Heart right ventricle (tissue), 16 donors: ENCODE measurements around the gene OR4L1. TPM values are rescaled to one million over a fixed set of nuclear protein-coding genes. Genes with fewer than 3 reads are reported as not detected.
"Not testable (repeated sequence)": the region's sequence is repeated elsewhere in the genome, so short reads cannot be mapped to it uniquely, and the experiment has no call there.

Experiments
- ATAC-seq, 8 donors: fragments of 200-7000 bp; cut with Tn5 transposase; one replicate each; pipeline ENCODE4 v1.9.1; 2020; ENCODE audit warnings: mild to moderate bottlenecking in 8 of 8, moderate library complexity in 8 of 8, moderate number of reproducible peaks in 1 of 8
- DNase-seq, 2 donors: peaks; one replicate each; pipeline ENCODE4 v3.0.0-alpha.2; 2020
- H3K27ac ChIP-seq, 10 donors: fragments of 200-600 bp; sonication (generic) in 2 of 10; one replicate each; pipeline versions ENCODE4 v1.5.0 to v1.8.0; 2020 to 2022; ENCODE audit warnings: mild to moderate bottlenecking in 3 of 10
- H3K27me3 ChIP-seq, 7 donors: fragments of 200-600 bp; one replicate each; pipeline ENCODE4 v1.8.0; 2021 to 2022; ENCODE audit warnings: mild to moderate bottlenecking in 2 of 7
- H3K36me3 ChIP-seq, 9 donors: fragments of 200-600 bp; sonication (generic) in 1 of 9; one replicate each; pipeline versions ENCODE4 v1.5.0 to v1.8.0; 2020 to 2022; ENCODE audit warnings: mild to moderate bottlenecking in 2 of 9
- H3K4me1 ChIP-seq, 9 donors: fragments of 200-600 bp; sonication (generic) in 1 of 9; one replicate each; pipeline versions ENCODE4 v1.5.0 to v1.8.0; 2020 to 2022; ENCODE audit warnings: mild to moderate bottlenecking in 4 of 9
- H3K4me3 ChIP-seq, 10 donors: fragments of 200-600 bp; sonication (generic) in 2 of 10; one replicate each; pipeline versions ENCODE4 v1.5.0 to v1.8.0; 2020 to 2022; ENCODE audit warnings: mild to moderate bottlenecking in 7 of 10, moderate library complexity in 2 of 10
- H3K9me3 ChIP-seq, 11 donors: fragments of 200-600 bp in 10 of 11; sonication (generic) in 2 of 11; one replicate each; pipeline versions ENCODE4 v1.5.0 to v1.8.0; 2013 to 2022; ENCODE audit warnings: mild to moderate bottlenecking in 2 of 11, control low read depth in 1 of 11, moderate library complexity in 1 of 11
- CTCF ChIP-seq, 9 donors: fragments of 200-600 bp; sonication (generic) in 2 of 9; IDR thresholded peaks; one replicate each; pipeline versions ENCODE4 v1.5.0 to v1.8.0; 2021 to 2022; ENCODE audit warnings: antibody characterized with exemption in 9 of 9, mild to moderate bottlenecking in 5 of 9, moderate library complexity in 1 of 9
- WGBS, 2 donors: extraction: QIAGEN DNeasy Blood & Tissue Kit; methylation state at CpG; one replicate each; pipeline ENCODE4 v1.1.7; 2013; ENCODE audit warnings: inconsistent platforms in 1 of 2; 5-methylcytosine and 5-hydroxymethylcytosine counted together
- intact Hi-C, 10 donors: fragments of 100-400 bp; cut with DNase I; formaldehyde crosslinking; loops; one replicate each; pipeline versions ENCODE4 v1.11.1 to v1.14.2; 2022
- polyA plus RNA-seq, 2 donors: library from polyadenylated mRNA; stranded (reverse); fragments of 200-250 nt; gene quantifications; one replicate each; pipeline ENCODE4 v1.2.3, GENCODE V29; 2013
- total RNA-seq, 10 donors: library from RNA; stranded (reverse); fragmentation: NEBNext Ultra II Directional in 3 of 10; extraction: Animal tissue kit (Norgen Biotek cat#: 25700) in 3 of 10; gene quantifications; one replicate each; pipeline versions ENCODE4 v1.2.1 to v1.2.4, GENCODE V29; 2021 to 2023
- donor health status: Arrhythmogenic right ventricular cardiomyopathy.
- donor health status: ischemic (EF 13 %, LVEDD 7.1; RV severe dilation, severe dysfunction).
- donor health status: healthy with polysubstance abuse.
- donor health status: DM: no; HTN: yes; CAD: no.
- donor health status: DM: no; HTN: no; CAD: no.
- donor health status: ischemic (EF 25% LVEDD 6.9; RV normal size, moderate dysfunction).
- donor health status: ischemic (EF 25% LVEDD 5.7; RV mildly dilated, moderate dysfunction).
- donor health status: healthy.
- donor health status: DM: yes; HTN: yes; CAD: no.
- donor health status: Ischemic cardiomyopathy.
- donor health status: ischemic (EF 35%, LVEDD 5.7; RV mildly dilated, moderate dysfunction).
- donor health status: nonischemic (EF 11% LVEDD 7.7; RV severe dilation, severe dysfunction).
- donor health status: DM: yes; HTN: yes; CAD: no.
- donor health status: PGD.
- donor health status: ischemic (EF 29% LVEDD 5.4; RV normal size, mild dysfunction).
- donor health status: nonischemic (EF 23%, LVEDD 6.1; RV moderate dilation, normal function).

Gene OR4L1
- total and polyA plus RNA-seq, 12 donors, result not detected

DNA sequence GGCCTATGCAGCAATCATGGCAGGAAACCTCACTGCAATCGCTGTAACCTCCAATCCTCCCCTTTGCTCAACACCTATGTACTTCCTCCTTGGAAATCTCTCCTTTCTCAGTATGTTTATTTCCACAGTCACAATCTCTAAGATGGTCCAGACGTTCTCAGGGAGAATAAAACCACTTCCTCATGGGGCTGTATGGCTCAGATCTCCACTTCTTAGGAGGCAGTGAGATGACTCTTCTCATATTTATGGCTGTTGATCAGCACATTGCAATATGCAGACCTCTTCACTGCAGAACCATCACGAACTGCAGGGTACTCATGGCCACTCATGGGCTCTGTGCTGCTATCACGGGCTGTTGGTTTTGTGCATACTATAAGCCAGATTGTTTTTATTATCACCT, 33.6 kb downstream of the OR4L1 start:
- WGBS, 2 donors, result 23 to 24% methylated on average over 4 of the region's 4 CpGs
- no peaks in the 10 kb centered on the region for H3K9me3 ChIP-seq
- ATAC-seq (no peak), DNase-seq (no peak)
- no peak overlapping the region for H3K4me3 ChIP-seq
- TF ChIP-seq CTCF (IDR thresholded peaks at IDR 0.05), result no peak
- H3K4me1 ChIP-seq, result no peaks in the 10 kb centered on the region
- H3K27ac ChIP-seq, result no peak overlapping the region
- intact Hi-C loops, result no loop called here
- H3K27me3 ChIP-seq, result peaks cover 0 to 5% (median 0%) of the 10 kb centered on the region in 7 donors
- no peaks in the 10 kb centered on the region for H3K36me3 ChIP-seq

- H3K4me3 ChIP-seq, H3K36me3 ChIP-seq, intact Hi-C loops, DNase-seq, H3K27ac ChIP-seq, H3K4me1 ChIP-seq, H3K27me3 ChIP-seq, ATAC-seq: not testable (repeated sequence)
- H3K9me3 ChIP-seq, result peaks cover 0 to 14% (median 0%) of the 10 kb centered on the region in 11 donors
- 83 to 86% methylated on average over 30 to 32 of the region's 32 CpGs for WGBS, 2 donors
These were observed 39.3 kb downstream of the OR4L1 start for GRCh38 chr14:20098926-20099770.

DNA sequence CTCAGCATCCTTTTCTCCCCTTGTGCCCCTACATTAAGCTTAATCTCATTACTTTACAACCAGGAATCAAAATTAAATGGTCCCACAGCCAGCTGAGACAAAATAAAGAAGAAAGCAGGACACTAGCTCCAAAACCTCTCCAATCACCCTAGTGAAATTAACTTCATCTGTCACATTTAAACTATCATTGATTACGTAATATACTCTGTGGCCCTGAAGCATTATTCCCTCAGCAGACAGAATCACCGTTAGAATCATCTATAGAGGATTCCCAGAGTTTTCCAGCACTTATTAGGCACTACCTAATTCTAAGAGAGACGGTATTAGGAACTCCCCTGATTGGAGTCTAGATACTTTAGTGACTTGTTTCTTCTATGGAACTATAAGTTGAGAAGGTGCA, 50.6 kb downstream of the OR4L1 start, which contains the start of gene OR4K17:
OR4K17 (plus strand) TSS at position 302 of the 400 bp plus-strand sequence. CDS start 6,761 bp downstream, outside the sequence.
- no peaks in the 10 kb centered on the region for H3K27me3 ChIP-seq
- H3K4me3 ChIP-seq, result no peak within 1 kb of the TSS
- WGBS, 2 donors, result 41 to 54% methylated on average over 3 of the region's 3 CpGs
- H3K9me3 ChIP-seq, result no peaks in the 10 kb centered on the region
- H3K4me1 ChIP-seq, result no peaks in the 10 kb centered on the region
- H3K36me3 ChIP-seq, result no peaks in the 10 kb centered on the region
- no peak within 1 kb of the TSS for H3K27ac ChIP-seq
- intact Hi-C loops, result no loop called here
- DNase-seq, result no peak
- no peak for TF ChIP-seq CTCF (IDR thresholded peaks at IDR 0.05)
- ATAC-seq, result no peak

Other genes with a start within 250 kb of the OR4L1 start
- gene OR4K2, start 184.9 kb upstream of the OR4L1 start, total RNA-seq, result not detected
- not detected for gene OR4K2, start 184.9 kb upstream of the OR4L1 start, polyA plus RNA-seq
- gene OR4K5, start 139.4 kb upstream of the OR4L1 start, total RNA-seq, result not detected
- not detected for gene OR4K5, start 139.4 kb upstream of the OR4L1 start, polyA plus RNA-seq
- not detected for gene OR4K1, start 129.1 kb upstream of the OR4L1 start, total RNA-seq
- not detected for gene OR4K1, start 129.1 kb upstream of the OR4L1 start, polyA plus RNA-seq
- gene OR4K15, start 84.5 kb upstream of the OR4L1 start, total RNA-seq, result not detected
- gene OR4K15, start 84.5 kb upstream of the OR4L1 start, polyA plus RNA-seq, result not detected
- gene OR4Q2, start 57.9 kb upstream of the OR4L1 start, total RNA-seq, result not detected
- gene OR4Q2, start 57.9 kb upstream of the OR4L1 start, polyA plus RNA-seq, result not detected
- gene OR4K14, start 40.7 kb upstream of the OR4L1 start, total RNA-seq, result not detected
- gene OR4K14, start 40.7 kb upstream of the OR4L1 start, polyA plus RNA-seq, result not detected
- gene OR4K13, start 24.0 kb upstream of the OR4L1 start, total RNA-seq, result not detected
- not detected for gene OR4K13, start 24.0 kb upstream of the OR4L1 start, polyA plus RNA-seq
- not detected for gene OR4K17, start 50.7 kb downstream of the OR4L1 start, total RNA-seq
- gene OR4K17, start 50.7 kb downstream of the OR4L1 start, polyA plus RNA-seq, result not detected
- not detected for gene OR4N5, start 78.8 kb downstream of the OR4L1 start, total RNA-seq
- not detected for gene OR4N5, start 78.8 kb downstream of the OR4L1 start, polyA plus RNA-seq
- gene OR11G2, start 130.9 kb downstream of the OR4L1 start, total RNA-seq, result not detected
- gene OR11G2, start 130.9 kb downstream of the OR4L1 start, polyA plus RNA-seq, result not detected
- not detected for gene OR11H6, start 163.7 kb downstream of the OR4L1 start, total RNA-seq
- not detected for gene OR11H6, start 163.7 kb downstream of the OR4L1 start, polyA plus RNA-seq
- gene OR11H7, start 168.9 kb downstream of the OR4L1 start, total RNA-seq, result not detected
- not detected for gene OR11H7, start 168.9 kb downstream of the OR4L1 start, polyA plus RNA-seq
- not detected for gene OR11H4, start 179.2 kb downstream of the OR4L1 start, total RNA-seq
- not detected for gene OR11H4, start 179.2 kb downstream of the OR4L1 start, polyA plus RNA-seq
- gene TTC5, start 245.9 kb downstream of the OR4L1 start, total RNA-seq, result 10 to 100 TPM in 7 of 10 donors, 1 to 10 TPM in 3; 6.3 to 14.0 (median 11.3) TPM
- 1 to 10 TPM; 3.2 to 4.9 TPM for gene TTC5, start 245.9 kb downstream of the OR4L1 start, polyA plus RNA-seq